K562 (cell line): ENCODE results near the gene SERPIND1. TPM values are rescaled to one million over a fixed set of nuclear protein-coding genes. Genes with fewer than 3 reads are reported as not detected.

Experiments used
- ATAC-seq: fragments of 200-7000 bp; cut with Tn5 transposase; 3 replicates; pipeline ENCODE4 v1.9.1; 2020; ENCODE audit warnings: moderate library complexity
- BruUV-seq: library from RNA; stranded (reverse); fragments of 400-500 nt; replicated peaks from 2 replicates; lab custom pipeline; 2021; lab: Mats Ljungman, UMichigan
- CTCF ChIA-PET: fragments of 300-600 bp; formaldehyde crosslinking; extraction: SDS; loops from one replicate; lab custom pipeline; 2021; ENCODE audit warnings: low intra/inter-chr PET ratio; lab: Yijun Ruan, JAX
- POLR2A ChIA-PET: fragments of 300-600, 350-650 bp; sonication (Branson Sonifier 250); formaldehyde crosslinking; extraction: SDS; loops from one replicate; lab custom pipeline; 2021; ENCODE audit warnings: antibody characterized with exemption, inconsistent platforms; lab: Yijun Ruan, JAX
- DNase-seq, 4 experiments: peaks; one replicate each; pipeline versions ENCODE4 v3.0.0 to v3.0.0-alpha.2; 2011 to 2018; ENCODE audit warnings: low spot score in 3 of 4, mixed read lengths in 3 of 4; ENCODE audit errors: extremely low read depth in 1 of 4
- FAIRE-seq: peaks from 2 replicates; lab custom pipeline; 2011; peaks lifted over from hg19 to GRCh38; lab: Jason Lieb, UNC
- H2AFZ ChIP-seq: 2 replicates; pipeline ENCODE4 v1.6.0; 2011; ENCODE audit warnings: low read depth, low read length, control low read depth, inconsistent platforms
- H3K27ac ChIP-seq: fragments of 200-600 bp; 3 replicates; pipeline ENCODE4 v1.8.0; 2011; ENCODE audit warnings: low read depth, mild to moderate bottlenecking, control low read depth, inconsistent platforms, low read length, moderate library complexity, mixed read lengths; ENCODE audit errors: extremely low read depth
- H3K27me3 ChIP-seq, 2 experiments: fragments of 300-600 bp in 1 of 2; 2 replicates in 1 of 2; 3 replicates in 1 of 2; pipeline versions ENCODE4 v1.6.0 to v1.8.0; 2011; ENCODE audit warnings: inconsistent platforms in 2 of 2, low read length in 2 of 2, mild to moderate bottlenecking in 1 of 2, mixed read lengths in 1 of 2, moderate library complexity in 1 of 2; ENCODE audit not compliant: control insufficient read depth in 2 of 2, insufficient read depth in 2 of 2
- H3K36me3 ChIP-seq: fragments of 300-600 bp; 3 replicates; pipeline ENCODE4 v1.8.0; 2011; ENCODE audit warnings: mild to moderate bottlenecking, low read length, inconsistent platforms; ENCODE audit not compliant: control insufficient read depth, insufficient read depth
- H3K4me1 ChIP-seq, 2 experiments: fragments of 200-600 bp in 1 of 2; replicated peaks in 1 of 2; 2 replicates in 1 of 2; 3 replicates in 1 of 2; pipeline versions ENCODE4 v1.5.1 to v1.8.0; 2011; ENCODE audit warnings: inconsistent platforms in 2 of 2, low read length in 2 of 2, mild to moderate bottlenecking in 1 of 2, mixed read lengths in 1 of 2, moderate library complexity in 1 of 2; ENCODE audit not compliant: control insufficient read depth in 2 of 2, insufficient read depth in 2 of 2
- H3K4me2 ChIP-seq: 2 replicates; pipeline ENCODE4 v1.6.1; 2011; ENCODE audit warnings: low read length, control low read depth, inconsistent platforms, mixed read lengths; ENCODE audit not compliant: insufficient read depth
- H3K4me3 ChIP-seq: fragments of 200-600 bp; sonication (generic), shearing (Covaris generic); 2 replicates; pipeline ENCODE4 v1.5.1; 2016; ENCODE audit warnings: control low read depth, inconsistent platforms
- H3K79me2 ChIP-seq: fragments of 200-600 bp; 3 replicates; pipeline ENCODE4 v1.8.0; 2011; ENCODE audit warnings: low read length, inconsistent platforms; ENCODE audit not compliant: control insufficient read depth, insufficient read depth
- H3K9ac ChIP-seq, 2 experiments: 2 replicates each; pipeline versions ENCODE4 v1.6.0 to v1.6.1; 2011; ENCODE audit warnings: low read depth in 2 of 2, low read length in 2 of 2, control low read depth in 1 of 2, inconsistent platforms in 1 of 2, mild to moderate bottlenecking in 1 of 2, mixed read lengths in 1 of 2; ENCODE audit not compliant: insufficient read depth in 1 of 2
- H3K9me1 ChIP-seq: one replicate; pipeline ENCODE4 v1.6.0; 2011; ENCODE audit warnings: inconsistent platforms, mild to moderate bottlenecking, low read length, moderate library complexity; ENCODE audit not compliant: control insufficient read depth, insufficient read depth
- H3K9me3 ChIP-seq: replicated peaks from 2 replicates; pipeline ENCODE4 v1.5.1; 2011; ENCODE audit warnings: low read depth, low read length, inconsistent platforms; ENCODE audit not compliant: control insufficient read depth, insufficient read depth
- H4K20me1 ChIP-seq: replicated peaks from 2 replicates; pipeline ENCODE4 v1.6.1; 2011; ENCODE audit warnings: low read length, inconsistent platforms, mixed read lengths; ENCODE audit not compliant: control insufficient read depth, insufficient read depth
- CBX5 ChIP-seq: IDR thresholded peaks from 2 replicates; pipeline ENCODE4 v1.6.1; 2014; ENCODE audit warnings: low read depth, borderline replicate concordance
- GTF2E2 ChIP-seq: fragments of 200-800 bp; sonication (Bioruptor generic); IDR thresholded peaks from 2 replicates; pipeline ENCODE4 v1.6.1; 2016; ENCODE audit warnings: missing genetic modification characterization, missing compliant biosample characterization
- NR2C2 ChIP-seq, 2 experiments: fragments of 200-800 bp in 1 of 2; sonication (Bioruptor generic) in 1 of 2; sonication (generic) in 1 of 2; formaldehyde crosslinking in 1 of 2; IDR thresholded peaks; 2 replicates each; pipeline versions ENCODE4 v1.6.1 to v1.8.0; 2016 to 2022; ENCODE audit warnings: mild to moderate bottlenecking in 1 of 2, missing compliant biosample characterization in 1 of 2, missing genetic modification characterization in 1 of 2, missing genetic modification reagents in 1 of 2
- PHTF2 ChIP-seq: fragments of 250-450 bp; sonication (Bioruptor Pico); IDR thresholded peaks from 2 replicates; pipeline ENCODE4 v1.5.0; 2021; ENCODE audit warnings: mild to moderate bottlenecking
- PRMT5 ChIP-seq: sonication (generic); formaldehyde crosslinking; IDR thresholded peaks from 2 replicates; pipeline ENCODE4 v1.5.0; 2020; ENCODE audit warnings: missing genetic modification reagents
- RBM22 ChIP-seq: fragments of 200-400 bp; formaldehyde crosslinking; IDR thresholded peaks from 2 replicates; pipeline ENCODE4 v1.6.1; 2018; ENCODE audit warnings: low read length, low read depth; ENCODE audit not compliant: poor library complexity, severe bottlenecking
- TEAD2 ChIP-seq: fragments of 450-650 bp; IDR thresholded peaks from 2 replicates; pipeline ENCODE4 v1.6.1; 2016; ENCODE audit warnings: missing genetic modification characterization, control low read depth, missing compliant biosample characterization
- ZNF79 ChIP-seq: fragments of 250-450 bp; sonication (Bioruptor Pico); IDR thresholded peaks from 2 replicates; pipeline ENCODE4 v1.4.0; 2020; ENCODE audit warnings: low read depth, mild to moderate bottlenecking, moderate library complexity
- ZNF830 ChIP-seq: fragments of 250-450 bp; sonication (Bioruptor Pico); IDR thresholded peaks from 2 replicates; pipeline ENCODE4 v1.5.0; 2021; ENCODE audit warnings: mild to moderate bottlenecking
- WGBS: fragments of 100-300 bp; shearing (Covaris generic); methylation state at CpG from one replicate; pipeline ENCODE4 v1.1.6; 2016; ENCODE audit warnings: low coverage, mixed read lengths; ENCODE audit not compliant: insufficient coverage; ENCODE audit errors: missing lambda C conversion rate; 5-methylcytosine and 5-hydroxymethylcytosine counted together
- in situ Hi-C: fragments of 300-500 bp; cut with MboI; formaldehyde crosslinking; loops from 4 replicates; pipeline ENCODE4 v1.15.0; 2018; ENCODE audit warnings: inconsistent platforms, mixed read lengths
- intact Hi-C: fragments of 100-400 bp; cut with micrococcal nuclease; formaldehyde crosslinking; loops from 2 replicates; pipeline ENCODE4 v1.14.2; 2022
- polyA plus RNA-seq, 8 experiments: library from polyadenylated mRNA; depleted of rRNA in 4 of 8; stranded (reverse) in 5 of 8; unstranded in 3 of 8; fragments of >200 nt; fragmentation: Nextera tagmentation in 2 of 8; fragmentation: Illumina TruSeq in 1 of 8; extraction: Ambion mirVana in 2 of 8; extraction: Trizol in 1 of 8; gene quantifications; 2 replicates each; pipeline versions ENCODE4 v1.2.1 to v1.2.3, GENCODE V29; 2011 to 2014; ENCODE audit warnings: inconsistent platforms in 1 of 8, missing spikeins in 1 of 8
- total RNA-seq, 7 experiments: library from RNA; depleted of rRNA in 6 of 7; stranded (reverse); fragments of >200 nt in 6 of 7; fragmentation: Illumina TruSeq in 2 of 7; extraction: Trizol in 2 of 7; gene quantifications; 2 replicates each; pipeline versions ENCODE4 v1.2.1 to v1.2.3, GENCODE V29; 2011 to 2021; ENCODE audit warnings: low replicate concordance in 1 of 7
- TF ChIP-seq, protein P1 (sequence below), 2 experiments: fragments of 450-650 bp; IDR thresholded peaks; 2 replicates each; pipeline ENCODE4 v1.6.1; 2016
- TF ChIP-seq, protein P2 (sequence below): IDR thresholded peaks from 2 replicates; pipeline ENCODE4 v1.6.1; 2012; ENCODE audit warnings: low read depth, low read length, improper control_type of control experiment, borderline replicate concordance
- TF ChIP-seq, protein P3 (sequence below): sonication (generic); formaldehyde crosslinking; IDR thresholded peaks from 2 replicates; pipeline ENCODE4 v1.8.1; 2023; ENCODE audit warnings: mild to moderate bottlenecking, missing genetic modification reagents
- TF ChIP-seq, protein P4 (sequence below): fragments of 250-450 bp; sonication (Bioruptor Pico); IDR thresholded peaks from 2 replicates; pipeline ENCODE4 v1.4.0; 2020; ENCODE audit warnings: borderline replicate concordance

The SERPIND1 gene
- total and polyA plus RNA-seq, 9 of the 15 experiments (the other 6 are each of a cell fraction or from before 2014, with no cell fraction given) = 0.04 to 0.11 (median 0.09) TPM; not detected in 6

DNA sequence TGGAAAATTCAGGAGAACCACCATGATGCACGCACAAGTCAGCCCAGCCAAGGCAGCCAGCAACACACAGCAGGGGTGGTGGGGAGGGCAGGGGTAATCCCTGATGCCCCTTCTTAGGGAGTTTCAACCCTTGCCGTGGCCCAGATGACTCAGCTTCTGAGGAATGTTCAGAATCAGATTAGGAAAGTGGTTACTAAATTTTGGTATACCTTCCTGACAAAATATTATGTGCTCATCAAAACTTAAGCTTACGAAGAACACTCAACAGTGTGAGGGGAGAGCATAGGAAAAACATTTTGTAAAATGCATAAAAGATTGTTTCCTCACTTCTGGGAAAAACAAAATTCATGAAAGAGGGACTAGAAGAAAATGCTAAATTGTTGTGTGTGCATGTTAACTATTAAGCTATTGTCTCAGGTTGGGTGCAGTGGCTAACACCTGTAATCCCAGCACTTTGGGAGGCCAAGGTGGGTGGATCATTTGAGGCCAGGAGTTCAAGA, 32.1 kb downstream of the SERPIND1 start (continued):
- TF ChIP-seq, protein P1, sequence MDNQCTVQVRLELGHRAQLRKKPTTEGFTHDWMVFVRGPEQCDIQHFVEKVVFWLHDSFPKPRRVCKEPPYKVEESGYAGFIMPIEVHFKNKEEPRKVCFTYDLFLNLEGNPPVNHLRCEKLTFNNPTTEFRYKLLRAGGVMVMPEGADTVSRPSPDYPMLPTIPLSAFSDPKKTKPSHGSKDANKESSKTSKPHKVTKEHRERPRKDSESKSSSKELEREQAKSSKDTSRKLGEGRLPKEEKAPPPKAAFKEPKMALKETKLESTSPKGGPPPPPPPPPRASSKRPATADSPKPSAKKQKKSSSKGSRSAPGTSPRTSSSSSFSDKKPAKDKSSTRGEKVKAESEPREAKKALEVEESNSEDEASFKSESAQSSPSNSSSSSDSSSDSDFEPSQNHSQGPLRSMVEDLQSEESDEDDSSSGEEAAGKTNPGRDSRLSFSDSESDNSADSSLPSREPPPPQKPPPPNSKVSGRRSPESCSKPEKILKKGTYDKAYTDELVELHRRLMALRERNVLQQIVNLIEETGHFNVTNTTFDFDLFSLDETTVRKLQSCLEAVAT (IDR thresholded peaks at IDR 0.05) = no peak
- TF ChIP-seq, protein P2, sequence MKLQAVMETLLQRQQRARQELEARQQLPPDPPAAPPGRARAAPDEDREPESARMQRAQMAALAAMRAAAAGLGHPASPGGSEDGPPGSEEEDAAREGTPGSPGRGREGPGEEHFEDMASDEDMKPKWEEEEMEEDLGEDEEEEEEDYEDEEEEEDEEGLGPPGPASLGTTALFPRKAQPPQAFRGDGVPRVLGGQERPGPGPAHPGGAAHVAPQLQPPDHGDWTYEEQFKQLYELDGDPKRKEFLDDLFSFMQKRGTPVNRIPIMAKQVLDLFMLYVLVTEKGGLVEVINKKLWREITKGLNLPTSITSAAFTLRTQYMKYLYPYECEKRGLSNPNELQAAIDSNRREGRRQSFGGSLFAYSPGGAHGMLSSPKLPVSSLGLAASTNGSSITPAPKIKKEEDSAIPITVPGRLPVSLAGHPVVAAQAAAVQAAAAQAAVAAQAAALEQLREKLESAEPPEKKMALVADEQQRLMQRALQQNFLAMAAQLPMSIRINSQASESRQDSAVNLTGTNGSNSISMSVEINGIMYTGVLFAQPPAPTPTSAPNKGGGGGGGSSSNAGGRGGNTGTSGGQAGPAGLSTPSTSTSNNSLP = no peak
- TF ChIP-seq, protein P3, sequence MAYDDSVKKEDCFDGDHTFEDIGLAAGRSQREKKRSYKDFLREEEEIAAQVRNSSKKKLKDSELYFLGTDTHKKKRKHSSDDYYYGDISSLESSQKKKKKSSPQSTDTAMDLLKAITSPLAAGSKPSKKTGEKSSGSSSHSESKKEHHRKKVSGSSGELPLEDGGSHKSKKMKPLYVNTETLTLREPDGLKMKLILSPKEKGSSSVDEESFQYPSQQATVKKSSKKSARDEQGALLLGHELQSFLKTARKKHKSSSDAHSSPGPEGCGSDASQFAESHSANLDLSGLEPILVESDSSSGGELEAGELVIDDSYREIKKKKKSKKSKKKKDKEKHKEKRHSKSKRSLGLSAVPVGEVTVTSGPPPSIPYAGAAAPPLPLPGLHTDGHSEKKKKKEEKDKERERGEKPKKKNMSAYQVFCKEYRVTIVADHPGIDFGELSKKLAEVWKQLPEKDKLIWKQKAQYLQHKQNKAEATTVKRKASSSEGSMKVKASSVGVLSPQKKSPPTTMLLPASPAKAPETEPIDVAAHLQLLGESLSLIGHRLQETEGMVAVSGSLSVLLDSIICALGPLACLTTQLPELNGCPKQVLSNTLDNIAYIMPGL (CRISPR knock-in tag) = 0 out of 2 replicates have a peak, but pooled peaks have one; percentile 23

DNA sequence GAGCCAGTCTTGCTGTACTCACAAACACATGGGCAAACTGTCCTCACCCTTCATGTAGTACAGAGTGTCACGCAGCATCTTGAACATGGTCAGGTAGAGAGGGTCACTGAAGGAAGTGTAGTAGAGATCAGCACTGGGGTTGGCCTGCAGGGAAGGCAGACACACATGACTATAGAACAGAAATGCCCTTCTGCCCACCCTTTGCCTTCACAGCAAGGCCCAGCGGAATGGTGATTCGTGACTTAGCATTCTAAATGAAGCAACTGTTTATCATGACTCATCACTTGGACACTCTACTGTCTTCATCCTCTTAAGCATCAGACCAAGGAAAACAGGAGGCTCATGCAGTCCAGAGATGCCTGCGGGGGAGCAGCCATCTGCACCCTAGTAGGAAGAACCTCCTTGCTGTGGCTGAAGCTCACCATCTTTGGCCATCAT, 33.4 kb downstream of the SERPIND1 start:
- Histone ChIP-seq H3K4me2 (no peak overlapping the region), H3K36me3 (peaks cover 82% of the 10 kb centered on the region), H3K27ac (peak overlapping the region; percentile 29; the same call in 1 of the 3 replicates), H3K9ac (no peak overlapping the region), H3K9me1 (no peaks in the 10 kb centered on the region), H3K4me1 (peaks cover 3 to 13% of the 10 kb centered on the region in 2 experiments; a peak in 3 of 5 replicates), H3K9me3 (no peaks in the 10 kb centered on the region), H4K20me1 (peaks cover 8% of the 10 kb centered on the region; the same call in 1 of the 2 replicates), H3K27me3 (no peaks in the 10 kb centered on the region), H3K4me3 (no peak overlapping the region), H2AFZ (no peak overlapping the region), H3K79me2 (no peaks in the 10 kb centered on the region)
- FAIRE-seq (peak; percentile 72), ATAC-seq (peak; percentile 29), DNase-seq (peak; percentile 72 to 89 (median 82))
- BruUV-seq = no TSS peak
- ChIA-PET CTCF (interaction anchor here (0.6 to 1.6 kb wide), 3 partner anchors 78 to 607 kb away, joined by 3 to 7 read pairs (median 4); no protein-coding TSS in a partner anchor), POLR2A (interaction anchor here (0.6 to 15.3 kb wide), 2 partner anchors 16 to 121 kb away, joined by 3 to 172 read pairs; no protein-coding TSS in a partner anchor)
- WGBS = 73% methylated on average over 4 of the region's 4 CpGs
- in situ Hi-C loops = no loop called here
- intact Hi-C loops = no loop called here
- no peak for TF ChIP-seq GTF2E2 (tag)
- TF ChIP-seq ZNF830 (CRISPR knock-in tag) = no peak
- TF ChIP-seq TEAD2 (tag) = peak; percentile 68; the same call in 1 of the 2 replicates
- peak; percentile 72; the same call in 1 of the 2 replicates for TF ChIP-seq NR2C2 (CRISPR knock-in tag; IDR thresholded peaks at IDR 0.05)
- no peak for TF ChIP-seq NR2C2 (tag; IDR thresholded peaks at IDR 0.05)
- TF ChIP-seq ZNF79 = no peak
- no peak for TF ChIP-seq RBM22
- TF ChIP-seq PRMT5 (CRISPR knock-in tag) = no peak
- TF ChIP-seq CBX5 = no peak
- no peak for TF ChIP-seq PHTF2 (CRISPR knock-in tag)
- TF ChIP-seq, protein P4, sequence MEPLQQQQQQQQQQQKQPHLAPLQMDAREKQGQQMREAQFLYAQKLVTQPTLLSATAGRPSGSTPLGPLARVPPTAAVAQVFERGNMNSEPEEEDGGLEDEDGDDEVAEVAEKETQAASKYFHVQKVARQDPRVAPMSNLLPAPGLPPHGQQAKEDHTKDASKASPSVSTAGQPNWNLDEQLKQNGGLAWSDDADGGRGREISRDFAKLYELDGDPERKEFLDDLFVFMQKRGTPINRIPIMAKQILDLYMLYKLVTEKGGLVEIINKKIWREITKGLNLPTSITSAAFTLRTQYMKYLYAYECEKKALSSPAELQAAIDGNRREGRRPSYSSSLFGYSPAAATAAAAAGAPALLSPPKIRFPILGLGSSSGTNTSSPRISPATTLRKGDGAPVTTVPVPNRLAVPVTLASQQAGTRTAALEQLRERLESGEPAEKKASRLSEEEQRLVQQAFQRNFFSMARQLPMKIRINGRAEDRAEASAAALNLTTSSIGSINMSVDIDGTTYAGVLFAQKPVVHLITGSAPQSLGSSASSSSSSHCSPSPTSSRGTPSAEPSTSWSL (CRISPR knock-in tag) = no peak
